Measurements from ENCODE around the gene ACTRT2. TPM values are rescaled to one million over a fixed set of nuclear protein-coding genes. Genes with fewer than 3 reads are reported as not detected.

The ACTRT2 gene
- total and polyA plus RNA-seq, 7 experiments from 2014 or later: not detected

- Mint-ChIP-seq H3K36me3 (no peaks in the 10 kb centered on the region), H3K9me3 (peaks cover 0 to 4% (median 0%) of the 10 kb centered on the region in 11 donors), H3K27ac (no peak overlapping the region), H3K4me3 (no peak overlapping the region), H3K4me1 (peaks cover 0 to 4% (median 0%) of the 10 kb centered on the region in 7 donors), H3K27me3 (peaks cover 0 to 13% (median 0%) of the 10 kb centered on the region in 5 donors)
- ATAC-seq (no peak), DNase-seq (no peak)
- Histone ChIP-seq H3K4me1 (ENCODE audit: control insufficient read depth in 2 of 2, insufficient read depth in 2 of 2, low read length in 2 of 2) (no peaks in the 10 kb centered on the region), H3K36me3 (ENCODE audit: control insufficient read depth in 2 of 3, insufficient read depth in 3 of 3, low read length in 3 of 3) (no peaks in the 10 kb centered on the region), H3K27me3 (ENCODE audit: control insufficient read depth in 2 of 2, insufficient read depth in 2 of 2, low read length in 2 of 2) (no peaks in the 10 kb centered on the region), H3K9me3 (ENCODE audit: control insufficient read depth in 2 of 3, low read length in 3 of 3) (no peaks in the 10 kb centered on the region), H3K27ac (ENCODE audit: low read depth, low read length) (no peak overlapping the region), H3K4me3 (ENCODE audit: low read length) (no peak overlapping the region)
- POLR2A ChIA-PET: no interaction called here
- intact Hi-C loops (cut with micrococcal nuclease): no loop called here
- CTCF ChIA-PET: no interaction called here
These were observed 42.4 kb downstream of the ACTRT2 start for GRCh38 chr1:3063379-3064295.

GRCh38 chr1:3064296-3064850 lies 43.1 kb downstream of the ACTRT2 start:
- no peak for ATAC-seq
- POLR2A ChIA-PET: no interaction called here

GRCh38 chr1:3064901-3065300 lies 43.6 kb downstream of the ACTRT2 start:
- Mint-ChIP-seq H3K27ac (no peak overlapping the region), H3K4me1 (peaks cover 0 to 7% (median 4%) of the 10 kb centered on the region in 7 donors), H3K9me3 (no peaks in the 10 kb centered on the region), H3K4me3 (peak overlapping the region in 1 of 10 donors; percentile 11), H3K27me3 (peaks cover 0 to 18% (median 5%) of the 10 kb centered on the region in 5 donors), H3K36me3 (peaks cover 0 to 2% (median 0%) of the 10 kb centered on the region in 5 donors)
- Histone ChIP-seq H3K36me3 (ENCODE audit: control insufficient read depth in 2 of 3, insufficient read depth in 3 of 3, low read length in 3 of 3) (no peaks in the 10 kb centered on the region), H3K9me3 (ENCODE audit: control insufficient read depth in 2 of 3, low read length in 3 of 3) (no peaks in the 10 kb centered on the region), H3K4me3 (ENCODE audit: low read length) (no peak overlapping the region), H3K4me1 (ENCODE audit: control insufficient read depth in 2 of 2, insufficient read depth in 2 of 2, low read length in 2 of 2) (no peaks in the 10 kb centered on the region), H3K27me3 (ENCODE audit: control insufficient read depth in 2 of 2, insufficient read depth in 2 of 2, low read length in 2 of 2) (no peaks in the 10 kb centered on the region), H3K27ac (ENCODE audit: low read depth, low read length) (no peak overlapping the region)
- ATAC-seq (no peak), DNase-seq (peak in 1 of 9 donors; percentile 2)
- POLR2A ChIA-PET: no interaction called here
- CTCF ChIA-PET: no interaction called here
- intact Hi-C loops (cut with micrococcal nuclease): no loop called here

More at GRCh38 chr1:3064296-3064850, 43.1 kb downstream of the ACTRT2 start:
- H3K4me3 Mint-ChIP-seq: no peak overlapping the region
- H3K27me3 Mint-ChIP-seq: peaks cover 0 to 15% (median 5%) of the 10 kb centered on the region in 5 donors
- Histone ChIP-seq H3K36me3 (ENCODE audit: control insufficient read depth in 2 of 3, insufficient read depth in 3 of 3, low read length in 3 of 3) (no peaks in the 10 kb centered on the region), H3K4me1 (ENCODE audit: control insufficient read depth in 2 of 2, insufficient read depth in 2 of 2, low read length in 2 of 2) (no peaks in the 10 kb centered on the region), H3K27ac (ENCODE audit: low read depth, low read length) (no peak overlapping the region), H3K9me3 (ENCODE audit: control insufficient read depth in 2 of 3, low read length in 3 of 3) (no peaks in the 10 kb centered on the region), H3K27me3 (ENCODE audit: control insufficient read depth in 2 of 2, insufficient read depth in 2 of 2, low read length in 2 of 2) (no peaks in the 10 kb centered on the region), H3K4me3 (ENCODE audit: low read length) (no peak overlapping the region)
- intact Hi-C loops (cut with micrococcal nuclease): no loop called here
- no peaks in the 10 kb centered on the region for H3K9me3 Mint-ChIP-seq
- CTCF ChIA-PET: no interaction called here
- peak in 1 of 9 donors; percentile 1 for DNase-seq
- H3K27ac Mint-ChIP-seq: no peak overlapping the region
- H3K36me3 Mint-ChIP-seq: peaks cover 0 to 2% (median 0%) of the 10 kb centered on the region in 5 donors
- H3K4me1 Mint-ChIP-seq: peaks cover 0 to 5% (median 4%) of the 10 kb centered on the region in 7 donors

GRCh38 chr1:3065396-3065795 lies 44.1 kb downstream of the ACTRT2 start:
- H3K4me3 Mint-ChIP-seq: no peak overlapping the region
- DNase-seq: peak in 1 of 9 donors; percentile 1

GRCh38 chr1:3065797-3066196 lies 44.5 kb downstream of the ACTRT2 start:
- ChIA-PET POLR2A (no interaction called here), CTCF (no interaction called here)
- Mint-ChIP-seq H3K27me3 (peaks cover 0 to 18% (median 5%) of the 10 kb centered on the region in 5 donors), H3K27ac (no peak overlapping the region), H3K4me3 (no peak overlapping the region), H3K9me3 (no peaks in the 10 kb centered on the region), H3K4me1 (peaks cover 0 to 7% (median 2%) of the 10 kb centered on the region in 7 donors), H3K36me3 (peaks cover 0 to 2% (median 0%) of the 10 kb centered on the region in 5 donors)
- intact Hi-C loops (cut with micrococcal nuclease): no loop called here
- peak in 1 of 9 donors; percentile 1 for DNase-seq
- H3K4me1 ChIP-seq (ENCODE audit: control insufficient read depth in 2 of 2, insufficient read depth in 2 of 2, low read length in 2 of 2): no peaks in the 10 kb centered on the region
- no peaks in the 10 kb centered on the region for H3K9me3 ChIP-seq (ENCODE audit: control insufficient read depth in 2 of 3, low read length in 3 of 3)
- H3K27me3 ChIP-seq (ENCODE audit: control insufficient read depth in 2 of 2, insufficient read depth in 2 of 2, low read length in 2 of 2): no peaks in the 10 kb centered on the region
- H3K4me3 ChIP-seq (ENCODE audit: low read length): no peak overlapping the region
- H3K36me3 ChIP-seq (ENCODE audit: control insufficient read depth in 2 of 3, insufficient read depth in 3 of 3, low read length in 3 of 3): no peaks in the 10 kb centered on the region
- ATAC-seq: no peak
- no peak overlapping the region for H3K27ac ChIP-seq (ENCODE audit: low read depth, low read length)

More at GRCh38 chr1:3065396-3065795, 44.1 kb downstream of the ACTRT2 start:
- H3K27me3 Mint-ChIP-seq: peaks cover 0 to 18% (median 5%) of the 10 kb centered on the region in 5 donors
- H3K4me1 ChIP-seq (ENCODE audit: control insufficient read depth in 2 of 2, insufficient read depth in 2 of 2, low read length in 2 of 2): no peaks in the 10 kb centered on the region
- intact Hi-C loops (cut with micrococcal nuclease): no loop called here
- ATAC-seq: no peak
- no peaks in the 10 kb centered on the region for H3K9me3 ChIP-seq (ENCODE audit: control insufficient read depth in 2 of 3, low read length in 3 of 3)
- H3K27me3 ChIP-seq (ENCODE audit: control insufficient read depth in 2 of 2, insufficient read depth in 2 of 2, low read length in 2 of 2): no peaks in the 10 kb centered on the region
- no peak overlapping the region for H3K27ac ChIP-seq (ENCODE audit: low read depth, low read length)
- H3K27ac Mint-ChIP-seq: no peak overlapping the region
- H3K36me3 Mint-ChIP-seq: peaks cover 0 to 2% (median 0%) of the 10 kb centered on the region in 5 donors
- ChIA-PET CTCF (no interaction called here), POLR2A (no interaction called here)
- no peaks in the 10 kb centered on the region for H3K9me3 Mint-ChIP-seq
- H3K4me1 Mint-ChIP-seq: peaks cover 0 to 7% (median 4%) of the 10 kb centered on the region in 7 donors
- no peaks in the 10 kb centered on the region for H3K36me3 ChIP-seq (ENCODE audit: control insufficient read depth in 2 of 3, insufficient read depth in 3 of 3, low read length in 3 of 3)
- no peak overlapping the region for H3K4me3 ChIP-seq (ENCODE audit: low read length)

GRCh38 chr1:3066250-3066711 lies 45.0 kb downstream of the ACTRT2 start:
- H3K4me1 ChIP-seq (ENCODE audit: control insufficient read depth in 2 of 2, insufficient read depth in 2 of 2, low read length in 2 of 2): no peaks in the 10 kb centered on the region
- Mint-ChIP-seq H3K4me3 (no peak overlapping the region), H3K4me1 (peaks cover 0 to 7% (median 2%) of the 10 kb centered on the region in 7 donors), H3K9me3 (no peaks in the 10 kb centered on the region), H3K27ac (no peak overlapping the region), H3K27me3 (peaks cover 0 to 20% (median 5%) of the 10 kb centered on the region in 5 donors), H3K36me3 (peaks cover 0 to 2% (median 0%) of the 10 kb centered on the region in 5 donors)
- no peak overlapping the region for H3K4me3 ChIP-seq (ENCODE audit: low read length)
- H3K27me3 ChIP-seq (ENCODE audit: control insufficient read depth in 2 of 2, insufficient read depth in 2 of 2, low read length in 2 of 2): no peaks in the 10 kb centered on the region
- no peaks in the 10 kb centered on the region for H3K36me3 ChIP-seq (ENCODE audit: control insufficient read depth in 2 of 3, insufficient read depth in 3 of 3, low read length in 3 of 3)
- H3K27ac ChIP-seq (ENCODE audit: low read depth, low read length): no peak overlapping the region
- H3K9me3 ChIP-seq (ENCODE audit: control insufficient read depth in 2 of 3, low read length in 3 of 3): no peaks in the 10 kb centered on the region
- ChIA-PET CTCF (no interaction called here), POLR2A (no interaction called here)
- DNase-seq (peak in 1 of 9 donors; percentile 5), ATAC-seq (no peak)
- intact Hi-C loops (cut with micrococcal nuclease): no loop called here
